GM21367 (cell line): ENCODE results near the gene RPEL1.
"Not testable (repeated sequence)": the region's sequence is repeated elsewhere in the genome, so short reads cannot be mapped to it uniquely, and the experiment has no call there.

Experiments used
- ATAC-seq: cut with Tn5 transposase; IDR thresholded peaks from one replicate; pipeline ENCODE4 v1.9.1; 2021; ENCODE audit not compliant: unreplicated experiment

Gene RPEL1

DNA sequence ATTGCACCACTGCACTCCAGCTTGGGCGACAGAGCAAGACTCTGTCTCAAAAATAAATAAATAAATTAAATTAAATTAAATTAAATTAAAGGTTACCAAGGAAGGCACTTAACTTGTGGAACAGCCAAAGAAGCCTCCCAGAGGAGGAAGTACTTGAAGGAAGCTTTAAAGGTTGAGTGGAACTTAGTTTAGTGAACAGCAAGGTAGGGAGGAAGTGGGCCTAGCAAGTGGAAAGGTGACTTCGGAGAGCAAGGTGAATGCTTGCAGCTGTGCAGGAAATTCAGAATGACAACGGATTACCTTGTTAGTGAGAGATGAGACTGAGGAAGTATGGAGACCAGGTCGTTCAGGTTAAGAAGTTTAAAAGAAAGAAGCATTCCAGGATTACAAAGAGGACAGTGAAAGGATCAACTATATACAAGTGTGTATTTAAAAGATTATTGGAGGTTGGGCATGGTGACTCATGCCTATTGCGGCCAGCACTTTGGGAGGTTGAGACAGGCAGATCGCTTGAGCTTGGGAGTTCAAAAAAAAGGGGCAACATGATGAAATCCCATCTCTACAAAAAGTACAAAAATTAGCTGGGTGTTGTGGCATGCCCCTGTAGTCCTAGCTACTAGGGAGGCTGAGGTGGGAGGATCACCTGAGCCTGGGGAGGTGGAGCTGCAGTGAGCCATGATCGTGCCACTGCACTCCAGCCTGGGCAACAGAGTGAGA is 12.8 kb upstream of the RPEL1 start:
- ATAC-seq, result no peak

- no peak for ATAC-seq
Observed at GRCh38 chr10:103235775-103236174, 9.9 kb upstream of the RPEL1 start.

- no peak for ATAC-seq
Observed at GRCh38 chr10:103238506-103239252, 7.0 kb upstream of the RPEL1 start.

DNA sequence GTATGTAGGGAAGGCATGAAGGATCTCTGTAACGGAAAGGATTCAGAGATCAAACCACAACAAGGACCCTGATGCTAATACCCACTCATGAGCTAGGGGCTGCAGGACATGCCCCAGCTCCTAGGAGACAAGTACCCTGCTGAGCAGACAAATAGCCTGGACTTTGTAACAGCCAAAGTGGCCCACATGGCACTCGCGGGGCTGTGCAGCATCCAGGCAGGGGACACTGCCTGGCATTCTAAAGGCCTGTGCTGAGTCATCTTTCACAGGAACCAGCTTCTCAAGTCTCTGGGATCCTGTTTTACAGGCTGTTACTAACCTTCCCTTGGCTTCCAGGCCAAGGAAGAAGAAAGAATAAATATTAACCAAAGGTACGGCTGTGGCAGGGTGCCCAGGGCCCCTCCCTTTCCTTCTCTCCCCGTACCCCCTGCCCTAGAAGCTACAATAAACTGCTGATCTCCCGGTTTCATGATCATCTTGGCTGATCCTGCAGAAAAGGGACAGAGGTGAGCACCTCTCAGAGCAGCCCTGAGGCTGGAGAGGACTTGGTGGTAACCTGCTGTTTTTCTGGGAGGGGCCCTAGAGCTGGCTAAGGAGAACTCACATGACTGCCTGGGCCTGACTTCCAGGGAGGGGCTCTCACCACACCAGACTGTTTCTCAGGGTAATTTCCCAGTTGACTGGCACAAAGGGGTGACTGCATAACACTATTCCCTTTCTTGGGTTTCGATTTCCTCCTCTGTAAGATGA is 4.2 kb upstream of the RPEL1 start:
- ATAC-seq, result no peak

GRCh38 chr10:103244666-103245271 is 918 bp upstream of the RPEL1 start:
- no peak for ATAC-seq

- no peak for ATAC-seq
Observed at GRCh38 chr10:103246324-103246723, 637 bp downstream of the RPEL1 start.

DNA sequence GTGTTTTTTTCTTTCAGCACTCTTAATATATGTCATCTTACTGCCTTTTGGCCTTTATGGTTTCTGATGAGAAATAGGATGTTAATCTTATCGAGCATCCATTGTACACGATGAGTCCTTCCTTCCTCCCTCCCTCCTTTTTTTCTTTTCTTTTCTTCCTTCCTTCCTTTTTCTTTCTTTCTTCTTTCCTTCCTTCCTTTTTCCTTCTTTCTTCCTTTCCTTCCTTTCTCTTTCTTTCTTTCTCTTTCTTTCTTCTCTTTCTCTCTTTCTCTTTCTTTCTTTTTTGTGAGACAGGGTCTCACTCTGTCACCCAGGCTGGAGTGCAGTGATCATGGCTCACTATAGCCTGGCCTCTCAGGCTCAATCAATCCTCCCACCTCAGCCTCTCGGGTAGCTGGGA is 8.4 kb downstream of the RPEL1 start:
- no peak for ATAC-seq

DNA sequence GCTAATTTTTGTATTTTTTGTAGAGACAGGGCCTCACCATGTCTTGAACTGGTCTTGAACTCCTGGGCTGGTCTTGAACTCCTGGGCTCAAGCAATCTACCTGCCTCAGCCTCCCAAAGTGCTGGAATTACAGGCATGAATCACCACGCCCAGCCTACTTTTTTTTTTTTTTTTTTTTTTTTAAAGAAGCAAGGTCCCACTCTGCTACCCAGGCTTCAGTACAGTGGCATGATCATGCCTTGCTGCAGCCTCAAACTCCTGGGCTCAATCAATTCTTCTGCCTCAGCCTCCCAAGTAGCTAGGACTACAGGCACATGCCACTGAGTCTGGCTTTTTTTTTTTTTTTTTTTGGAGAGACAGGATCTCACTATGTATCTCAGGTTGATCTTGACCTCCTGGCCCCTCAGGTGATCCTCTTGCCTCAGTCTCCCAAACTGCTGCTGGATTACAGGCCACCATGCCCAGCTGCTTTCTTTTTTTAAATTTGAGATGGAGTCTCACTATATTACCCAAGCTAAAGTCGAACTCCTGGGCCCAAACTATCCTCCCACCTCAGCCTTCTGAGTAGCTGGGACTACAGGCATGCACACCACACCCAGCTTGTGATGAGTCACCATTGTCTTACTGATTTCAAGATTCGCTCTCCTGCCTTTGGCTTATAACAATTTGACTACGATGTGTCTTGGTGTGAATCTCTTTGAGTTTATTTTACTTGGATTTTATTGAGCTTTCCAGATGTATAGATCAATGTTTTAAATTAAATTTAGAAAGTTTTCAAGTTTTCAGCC is 9.0 kb downstream of the RPEL1 start:
- no peak for ATAC-seq

DNA sequence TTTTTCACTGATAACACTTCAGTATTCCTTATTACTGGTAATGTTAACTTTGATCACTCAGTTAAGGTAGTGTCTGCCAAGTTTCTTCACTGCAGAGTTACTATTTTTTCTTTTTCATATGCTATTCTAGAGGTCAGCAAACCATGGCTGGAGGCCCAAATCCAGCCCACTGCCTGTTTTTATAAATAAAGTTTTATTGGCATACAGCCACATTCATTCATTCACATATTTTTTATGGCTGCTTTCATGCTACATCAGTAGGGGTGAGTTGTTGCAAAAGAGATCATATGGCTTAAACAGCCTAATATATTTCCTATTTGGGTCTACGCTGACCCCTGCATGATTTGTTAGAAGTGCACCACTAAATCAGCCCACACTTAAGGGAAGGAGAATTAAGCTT is 10.9 kb downstream of the RPEL1 start:
- no peak for ATAC-seq

- ATAC-seq, result no peak
Observed at GRCh38 chr10:103257812-103258211, 12.1 kb downstream of the RPEL1 start.

GRCh38 chr10:103258928-103259327 is 13.2 kb downstream of the RPEL1 start:
- ATAC-seq, result not testable (repeated sequence)

DNA sequence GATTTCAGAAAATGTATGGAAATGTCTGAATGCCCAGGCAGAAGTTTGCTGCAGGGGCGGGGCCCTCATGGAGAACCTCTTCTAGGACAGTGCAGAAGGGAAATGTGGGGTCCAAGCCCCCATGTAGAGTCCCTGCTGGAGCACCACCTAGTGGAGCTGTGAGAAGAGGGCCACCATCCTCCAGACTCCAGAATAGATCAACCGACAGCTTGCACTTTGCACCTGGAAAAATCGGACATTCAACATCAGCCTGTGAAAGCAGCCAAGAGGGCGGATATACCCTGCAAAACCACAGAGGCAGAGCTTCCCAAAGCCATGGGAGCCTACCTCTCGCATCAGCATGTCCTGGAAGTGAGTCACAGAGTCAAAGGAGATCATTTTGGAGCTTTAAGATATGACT is 14.3 kb downstream of the RPEL1 start:
- ATAC-seq, result no peak

DNA sequence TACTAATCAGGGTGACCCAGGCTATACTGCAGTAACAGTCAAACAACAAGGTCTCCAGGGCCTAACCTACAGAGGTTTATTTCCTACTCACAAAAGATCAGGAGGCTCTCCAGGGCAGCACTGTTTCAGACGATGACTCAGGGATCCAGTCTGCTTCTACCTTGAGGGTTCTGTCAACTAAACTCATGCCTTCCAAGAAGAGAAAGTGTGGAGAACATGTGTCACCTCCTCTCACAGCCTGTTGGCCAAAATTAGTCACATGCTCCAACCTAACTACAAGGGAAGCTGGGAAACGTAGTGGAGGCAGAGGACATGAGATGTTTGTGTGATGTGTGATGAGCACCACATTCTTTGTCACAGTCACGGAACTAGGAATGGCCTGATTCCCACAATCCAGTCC is 16.5 kb downstream of the RPEL1 start:
- no peak for ATAC-seq

GRCh38 chr10:103265717-103266329 is 20.1 kb downstream of the RPEL1 start:
- ATAC-seq, result no peak

- ATAC-seq, result no peak
Observed at GRCh38 chr10:103273041-103273441, 27.4 kb downstream of the RPEL1 start.

DNA sequence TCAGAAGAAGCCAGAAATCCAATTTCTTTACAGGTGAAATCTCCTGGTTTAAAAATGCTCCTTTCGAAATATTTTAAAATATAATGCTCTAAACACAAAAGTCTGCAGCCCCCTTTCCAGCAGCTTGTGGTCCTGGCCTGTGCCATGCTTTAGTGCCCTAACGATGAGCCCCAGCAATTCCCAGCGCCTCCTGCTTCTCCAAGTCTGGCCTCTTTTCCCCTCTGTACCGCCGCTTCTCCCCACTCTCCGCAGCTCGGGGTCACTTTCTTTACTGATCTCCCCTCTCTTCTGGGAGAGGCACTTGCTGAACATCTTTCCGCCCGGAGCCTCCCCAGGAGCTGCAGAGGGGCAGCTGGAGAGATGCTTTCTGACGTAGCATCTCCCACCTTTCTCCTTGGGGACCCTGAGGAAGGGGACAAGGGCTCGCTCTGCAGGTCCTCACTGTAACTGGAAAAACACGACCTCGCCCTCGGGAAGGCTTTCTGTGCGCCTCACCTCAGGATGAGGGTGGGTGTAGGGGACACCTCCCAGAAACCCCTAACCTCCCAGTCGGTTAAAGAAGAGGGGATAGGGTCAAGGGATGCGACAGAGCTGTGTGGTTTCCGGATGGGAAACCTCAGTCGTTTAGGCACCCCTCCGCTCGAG is 30.7 kb downstream of the RPEL1 start:
- ATAC-seq, result no peak

DNA sequence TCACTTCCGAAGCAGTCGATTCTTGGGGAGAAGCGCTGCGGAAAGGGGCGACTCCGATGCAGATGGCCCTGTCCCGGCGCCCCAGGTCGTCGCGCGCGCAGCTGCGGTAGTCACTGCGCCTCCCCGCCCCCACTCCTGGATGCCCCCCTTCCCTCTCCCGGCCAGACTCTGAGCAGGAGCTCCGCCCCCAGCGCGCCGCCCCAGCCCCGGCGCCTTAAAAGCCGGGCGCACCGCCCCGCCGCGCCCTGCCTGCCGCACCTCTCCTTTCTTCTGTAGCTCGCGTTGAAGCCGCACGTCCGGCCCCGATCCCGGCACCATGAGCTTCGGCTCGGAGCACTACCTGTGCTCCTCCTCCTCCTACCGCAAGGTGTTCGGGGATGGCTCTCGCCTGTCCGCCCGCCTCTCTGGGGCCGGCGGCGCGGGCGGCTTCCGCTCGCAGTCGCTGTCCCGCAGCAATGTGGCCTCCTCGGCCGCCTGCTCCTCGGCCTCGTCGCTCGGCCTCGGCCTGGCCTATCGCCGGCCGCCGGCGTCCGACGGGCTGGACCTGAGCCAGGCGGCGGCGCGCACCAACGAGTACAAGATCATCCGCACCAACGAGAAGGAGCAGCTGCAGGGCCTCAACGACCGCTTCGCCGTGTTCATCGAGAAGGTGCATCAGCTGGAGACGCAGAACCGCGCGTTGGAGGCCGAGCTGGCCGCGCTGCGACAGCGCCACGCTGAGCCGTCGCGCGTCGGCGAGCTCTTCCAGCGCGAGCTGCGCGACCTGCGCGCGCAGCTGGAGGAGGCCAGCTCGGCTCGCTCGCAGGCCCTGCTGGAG is 31.4 kb downstream of the RPEL1 start, which contains the start of gene INA:
INA (plus strand) TSS at position 243 of the 817 bp plus-strand sequence; CDS start at position 317, 74 bp downstream.
- no peak for ATAC-seq

DNA sequence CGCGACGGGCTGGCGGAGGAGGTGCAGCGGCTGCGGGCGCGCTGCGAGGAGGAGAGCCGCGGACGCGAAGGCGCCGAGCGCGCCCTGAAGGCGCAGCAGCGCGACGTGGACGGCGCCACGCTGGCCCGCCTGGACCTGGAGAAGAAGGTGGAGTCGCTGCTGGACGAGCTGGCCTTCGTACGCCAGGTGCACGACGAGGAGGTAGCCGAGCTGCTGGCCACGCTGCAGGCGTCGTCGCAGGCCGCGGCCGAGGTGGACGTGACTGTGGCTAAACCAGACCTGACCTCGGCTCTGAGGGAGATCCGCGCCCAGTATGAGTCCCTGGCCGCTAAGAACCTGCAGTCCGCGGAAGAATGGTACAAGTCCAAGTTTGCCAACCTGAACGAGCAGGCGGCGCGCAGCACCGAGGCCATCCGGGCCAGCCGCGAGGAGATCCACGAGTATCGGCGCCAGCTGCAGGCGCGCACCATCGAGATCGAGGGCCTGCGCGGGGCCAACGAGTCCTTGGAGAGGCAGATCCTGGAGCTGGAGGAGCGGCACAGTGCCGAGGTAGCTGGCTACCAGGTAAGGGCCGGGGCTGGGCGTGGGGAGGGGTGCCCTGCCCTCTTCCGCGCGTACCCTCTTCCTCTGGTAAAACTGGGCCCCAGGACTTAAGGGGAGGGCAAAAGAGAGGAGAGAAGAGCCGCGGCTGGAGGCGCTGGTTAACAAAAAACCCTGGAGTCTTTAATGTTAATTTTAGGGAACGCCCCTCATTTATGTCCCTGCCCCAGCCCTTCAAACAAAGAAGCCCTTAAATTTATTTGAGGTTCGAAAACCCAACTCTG is 32.2 kb downstream of the RPEL1 start:
- no peak for ATAC-seq
